ENCODE measurements around the gene HERC4. TPM values are rescaled to one million over a fixed set of nuclear protein-coding genes. Genes with fewer than 3 reads are reported as not detected.
"Not testable (repeated sequence)": the region's sequence is repeated elsewhere in the genome, so short reads cannot be mapped to it uniquely, and the experiment has no call there.

Gene HERC4
- total RNA-seq, 3 donors from 2014 or later (not counting 1 experiment from before 2014, with no cell fraction given): 78.4 to 104 (median 83.9) TPM

- intact Hi-C loops (cut with micrococcal nuclease): no loop called here
- 91% methylated on average over 7 of the region's 7 CpGs for WGBS (ENCODE audit: insufficient coverage)
- no peaks in the 10 kb centered on the region for H3K9me3 Mint-ChIP-seq
Observed at GRCh38 chr10:67878133-67878532, 196.9 kb downstream of the HERC4 start.

GRCh38 chr10:67877421-67877820 is 197.7 kb downstream of the HERC4 start:
- H3K27me3 ChIP-seq (ENCODE audit: control insufficient read depth, insufficient read depth, low read length); H3K9me3 Mint-ChIP-seq; ATAC-seq; H3K36me3 Mint-ChIP-seq; DNase-seq; H3K4me3 ChIP-seq (ENCODE audit: low read length); H3K4me1 ChIP-seq (ENCODE audit: control insufficient read depth, insufficient read depth, low read length); H3K9me3 ChIP-seq (ENCODE audit: control insufficient read depth, insufficient read depth, low read length); H3K27ac ChIP-seq (ENCODE audit: low read length); H3K4me1 Mint-ChIP-seq; H3K4me3 Mint-ChIP-seq; H3K27ac Mint-ChIP-seq; intact Hi-C loops (cut with micrococcal nuclease); H3K27me3 Mint-ChIP-seq (ENCODE audit: low read depth in 2 of 2); H3K36me3 ChIP-seq (ENCODE audit: control insufficient read depth, insufficient read depth, low read length): not testable (repeated sequence)
- 97% methylated on average over 10 of the region's 11 CpGs for WGBS (ENCODE audit: insufficient coverage)

More at GRCh38 chr10:67878133-67878532, 196.9 kb downstream of the HERC4 start:
- Histone ChIP-seq H3K4me3 (ENCODE audit: low read length) (no peak overlapping the region), H3K27me3 (ENCODE audit: control insufficient read depth, insufficient read depth, low read length) (no peaks in the 10 kb centered on the region), H3K36me3 (ENCODE audit: control insufficient read depth, insufficient read depth, low read length) (no peaks in the 10 kb centered on the region), H3K27ac (ENCODE audit: low read length) (no peak overlapping the region), H3K4me1 (ENCODE audit: control insufficient read depth, insufficient read depth, low read length) (no peaks in the 10 kb centered on the region), H3K9me3 (ENCODE audit: control insufficient read depth, insufficient read depth, low read length) (no peaks in the 10 kb centered on the region)
- Mint-ChIP-seq H3K4me3 (no peak overlapping the region), H3K36me3 (no peaks in the 10 kb centered on the region), H3K27me3 (ENCODE audit: low read depth in 2 of 2) (no peaks in the 10 kb centered on the region), H3K4me1 (no peaks in the 10 kb centered on the region), H3K27ac (no peak overlapping the region)
- no peak for TF ChIP-seq CTCF (IDR thresholded peaks at IDR 0.05)
- DNase-seq (no peak), ATAC-seq (no peak)

GRCh38 chr10:67875340-67876238 is 199.5 kb downstream of the HERC4 start:
- no peaks in the 10 kb centered on the region for H3K36me3 ChIP-seq (ENCODE audit: control insufficient read depth, insufficient read depth, low read length)
- ATAC-seq (no peak), DNase-seq (no peak)
- no peak overlapping the region for H3K27ac ChIP-seq (ENCODE audit: low read length)
- Mint-ChIP-seq H3K9me3 (no peaks in the 10 kb centered on the region), H3K4me1 (no peaks in the 10 kb centered on the region), H3K36me3 (no peaks in the 10 kb centered on the region), H3K27ac (no peak overlapping the region), H3K27me3 (ENCODE audit: low read depth in 2 of 2) (no peaks in the 10 kb centered on the region), H3K4me3 (no peak overlapping the region)
- WGBS (ENCODE audit: insufficient coverage): 76% methylated on average over 2 of the region's 3 CpGs
- no peaks in the 10 kb centered on the region for H3K4me1 ChIP-seq (ENCODE audit: control insufficient read depth, insufficient read depth, low read length)
- H3K4me3 ChIP-seq (ENCODE audit: low read length): no peak overlapping the region
- H3K27me3 ChIP-seq (ENCODE audit: control insufficient read depth, insufficient read depth, low read length): no peaks in the 10 kb centered on the region
- no peaks in the 10 kb centered on the region for H3K9me3 ChIP-seq (ENCODE audit: control insufficient read depth, insufficient read depth, low read length)
- no peak for TF ChIP-seq CTCF (IDR thresholded peaks at IDR 0.05)
- intact Hi-C loops (cut with micrococcal nuclease): no loop called here

Other genes starting within 250 kb of the HERC4 start
- not detected for gene DNAJC12, start 237.1 kb downstream of the HERC4 start, total RNA-seq
- gene SIRT1, start 190.6 kb downstream of the HERC4 start, total RNA-seq: 10 to 100 TPM; 38.2 to 51.0 (median 48.2) TPM
- gene MYPN, start 34.2 kb upstream of the HERC4 start, total RNA-seq: not detected
- not detected for gene ATOH7, start 156.8 kb upstream of the HERC4 start, total RNA-seq

Data from natural killer cell (primary cell).